Limb (tissue), 2 donors: ENCODE results near the gene COQ9.

ENCODE experiments used
- DNase-seq, 2 donors: peaks; one replicate each; pipeline ENCODE4 v3.0.0-alpha.2; 2016; ENCODE audit errors: extremely low spot score in 2 of 2

Gene COQ9

GRCh38 chr16:57471852-57472664 is 24.8 kb downstream of the COQ9 start:
- DNase-seq, result no peak

- no peak for DNase-seq
Measured at GRCh38 chr16:57472665-57473060, 25.4 kb downstream of the COQ9 start.

DNA sequence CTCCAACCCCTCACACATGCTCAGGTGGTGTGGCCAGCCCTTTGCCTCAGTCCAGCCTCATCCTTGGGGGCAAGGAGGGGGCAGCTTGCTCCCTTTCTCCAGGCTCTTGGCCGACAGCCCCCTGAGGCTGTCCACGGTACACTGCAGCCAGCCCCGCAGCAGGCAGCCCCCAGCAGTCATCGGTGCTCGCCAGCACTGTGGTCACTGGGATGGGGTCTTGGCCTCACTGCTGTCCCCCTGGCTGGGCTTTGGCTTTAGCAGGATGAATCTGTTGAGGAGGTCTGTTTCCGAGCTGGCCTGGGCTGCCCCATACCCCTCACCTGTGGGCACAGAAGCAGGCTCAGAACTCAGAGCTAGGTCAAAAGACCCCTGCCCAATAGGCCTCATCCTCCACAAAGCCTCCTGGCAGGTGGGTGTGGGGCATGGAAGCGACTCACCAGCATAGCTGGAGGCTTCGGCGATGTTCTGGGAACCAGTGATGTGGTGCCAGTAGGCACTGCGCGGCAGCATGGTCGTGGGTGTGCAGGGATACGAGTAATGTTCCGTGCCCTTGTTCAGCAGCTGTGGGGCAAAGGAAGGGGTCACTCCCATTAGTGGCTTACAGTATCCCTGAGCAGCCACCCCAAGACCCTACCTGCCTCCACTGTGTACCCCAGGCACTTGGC is 26.0 kb downstream of the COQ9 start:
- no peak for DNase-seq

DNA sequence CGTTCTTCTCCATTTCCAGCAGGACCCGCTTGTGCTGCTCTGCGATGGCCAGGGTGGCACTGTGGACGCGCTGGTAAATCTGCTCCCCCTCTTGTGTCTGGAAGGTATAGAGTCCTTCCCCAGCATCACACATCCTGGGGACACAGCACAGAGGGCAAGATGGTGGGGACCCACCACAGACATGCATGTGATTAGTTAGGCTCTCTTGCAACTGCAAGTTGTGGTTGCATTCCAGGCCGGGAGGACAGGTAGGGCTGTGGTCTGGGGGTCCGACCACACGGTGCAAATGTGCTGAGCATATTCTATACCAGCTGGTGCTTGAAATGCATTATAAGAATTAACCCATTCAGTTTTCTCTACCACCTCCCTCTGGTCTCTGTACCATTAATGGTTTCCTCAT is 26.6 kb downstream of the COQ9 start:
- DNase-seq, result no peak

GRCh38 chr16:57474671-57475661 is 27.7 kb downstream of the COQ9 start:
- DNase-seq, result no peak

DNA sequence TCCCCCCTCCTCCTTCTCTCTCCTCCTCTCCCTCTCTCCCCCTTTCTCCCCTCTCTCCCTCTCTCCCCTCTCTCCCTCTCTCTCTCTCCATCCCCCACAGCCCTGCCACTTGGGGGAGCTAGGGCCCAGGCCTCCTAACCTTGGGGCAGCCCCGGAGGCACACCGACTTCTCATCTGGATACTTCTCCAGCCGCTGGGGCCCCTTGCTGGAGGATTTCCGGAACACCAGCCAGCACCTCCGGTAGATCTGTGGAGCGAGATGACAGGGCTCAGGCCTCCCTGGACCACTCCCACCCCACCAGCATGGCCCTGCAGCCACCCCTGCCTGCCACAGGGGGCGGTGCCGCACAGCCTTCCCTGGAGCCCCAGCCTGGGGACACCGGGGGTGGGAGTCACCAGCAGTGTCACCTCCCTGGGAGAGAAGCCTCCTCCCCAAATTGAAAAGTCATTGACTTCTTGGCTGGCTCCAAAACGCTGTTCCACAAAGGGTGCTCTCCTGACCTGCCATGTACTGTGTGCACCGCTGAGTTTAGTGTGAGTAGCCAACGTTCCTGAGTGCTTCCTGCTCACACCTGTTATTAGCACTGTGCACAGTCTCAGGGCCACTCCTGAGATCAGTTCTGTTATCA is 28.5 kb downstream of the COQ9 start:
- peak in 1 of 2 donors; percentile 60 for DNase-seq

DNA sequence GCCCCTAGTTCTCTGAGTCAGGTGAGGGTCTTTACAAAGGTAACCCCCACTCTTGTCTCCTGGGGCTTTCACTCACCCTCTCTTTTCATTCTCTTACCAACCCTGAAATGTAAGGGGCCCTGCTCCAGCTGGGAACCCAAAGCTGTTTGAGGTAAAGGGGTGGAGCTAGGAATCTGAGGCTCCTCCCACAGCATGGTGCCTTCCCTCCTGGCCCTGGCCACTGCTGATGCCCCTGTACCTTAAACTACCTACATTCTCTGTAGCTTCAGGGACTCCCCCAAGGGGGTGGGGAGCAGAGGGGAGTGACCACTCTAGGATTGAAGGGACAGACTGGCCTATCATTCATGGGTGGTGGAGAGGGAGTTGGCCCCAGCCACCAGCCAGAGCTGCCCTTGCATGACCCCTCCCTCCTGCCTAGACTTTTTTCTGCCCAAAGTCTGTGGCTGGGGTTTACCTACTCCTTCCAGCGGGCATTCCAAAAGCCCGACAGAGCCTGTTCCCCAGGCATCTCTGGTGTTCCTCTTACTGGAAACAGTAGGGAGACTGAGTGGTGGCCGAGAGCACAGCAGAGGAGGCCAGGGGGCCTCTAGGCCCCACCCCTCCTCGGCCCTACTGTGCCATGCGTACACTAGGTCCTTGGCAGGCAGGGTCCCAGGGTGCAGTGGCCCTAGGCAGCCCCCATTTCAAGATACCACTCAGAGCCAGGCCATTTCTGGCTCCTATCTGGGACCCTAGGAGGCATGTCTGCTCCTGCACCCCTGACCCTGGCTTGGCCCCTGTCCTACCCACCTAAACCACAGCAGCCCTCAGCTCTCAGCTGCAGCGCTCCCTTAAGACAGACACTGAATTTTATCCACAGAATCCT is 29.5 kb downstream of the COQ9 start:
- no peak for DNase-seq

DNA sequence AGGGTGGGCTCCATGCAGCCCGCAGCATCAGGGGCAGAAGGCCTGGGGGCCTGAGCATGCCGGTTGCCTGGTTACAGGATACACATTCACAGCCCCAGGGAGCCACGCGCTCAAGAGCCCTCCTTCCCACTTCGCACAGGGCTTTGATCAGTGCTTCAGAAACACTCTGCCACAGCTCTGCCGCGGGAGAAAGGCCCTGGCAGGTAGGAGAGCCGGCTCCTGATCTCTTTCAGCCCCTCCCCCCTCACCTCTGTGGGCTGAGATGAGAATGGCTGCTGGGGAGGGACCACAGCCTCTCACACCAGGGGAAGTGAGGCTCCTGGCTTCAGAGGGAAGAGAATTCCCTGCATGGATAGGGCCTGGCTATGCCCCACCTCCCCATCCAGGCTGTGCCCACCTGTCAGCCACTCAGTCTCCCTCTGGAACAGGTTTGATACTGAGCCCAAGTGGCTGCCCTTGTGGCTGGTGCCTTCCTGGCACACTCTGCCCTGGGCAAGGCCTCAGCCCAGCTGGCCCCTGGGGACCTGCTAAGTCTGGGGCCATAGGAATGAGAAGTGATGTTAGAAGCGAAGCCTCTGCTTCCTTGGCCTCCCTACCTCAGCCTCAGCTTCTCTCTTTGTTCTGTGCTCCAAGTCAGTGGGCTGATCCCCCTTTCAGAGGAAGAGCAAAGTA is 30.4 kb downstream of the COQ9 start:
- no peak for DNase-seq

DNA sequence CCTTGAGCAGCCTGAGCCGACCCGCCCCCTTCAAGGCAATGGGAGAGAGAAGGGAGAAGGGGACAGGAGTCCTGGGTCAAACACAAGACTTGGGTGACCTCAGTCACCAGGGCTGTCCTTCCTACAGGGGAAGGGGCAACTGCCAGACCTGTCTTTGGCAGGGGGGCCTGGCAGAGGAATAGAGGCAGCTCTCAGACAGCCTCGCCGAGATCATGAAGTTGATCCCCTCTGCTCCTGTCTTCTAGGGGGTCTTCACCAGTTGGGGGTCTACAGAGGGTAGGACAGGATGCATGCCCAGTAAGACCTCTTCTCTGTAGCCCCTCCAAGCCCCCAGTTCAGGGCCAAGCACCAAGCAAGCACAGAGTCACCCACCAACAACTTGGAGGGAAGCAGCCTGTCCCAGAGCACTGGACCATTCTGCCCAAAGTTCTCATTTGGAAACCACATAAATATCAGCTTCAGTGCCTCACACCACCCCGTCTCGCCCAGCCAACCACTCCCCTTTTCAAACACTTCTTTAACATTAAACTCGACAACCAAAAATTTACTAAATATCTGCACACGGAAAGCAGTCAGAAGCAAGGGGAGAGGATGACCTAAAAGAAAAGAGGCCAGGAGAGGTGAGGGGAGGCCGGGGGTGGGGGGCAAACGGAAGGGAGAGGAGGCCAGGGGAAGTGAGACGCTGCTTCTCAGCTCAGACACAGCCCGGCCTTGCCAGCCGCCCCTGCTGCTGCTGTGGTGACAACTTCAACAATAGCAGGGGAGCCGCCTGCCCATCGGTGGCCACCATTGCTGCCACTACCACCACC is 31.3 kb downstream of the COQ9 start:
- DNase-seq, result no peak

- peak; percentile 58 to 76 for DNase-seq
Measured at GRCh38 chr16:57479205-57479975, 32.1 kb downstream of the COQ9 start.

DNA sequence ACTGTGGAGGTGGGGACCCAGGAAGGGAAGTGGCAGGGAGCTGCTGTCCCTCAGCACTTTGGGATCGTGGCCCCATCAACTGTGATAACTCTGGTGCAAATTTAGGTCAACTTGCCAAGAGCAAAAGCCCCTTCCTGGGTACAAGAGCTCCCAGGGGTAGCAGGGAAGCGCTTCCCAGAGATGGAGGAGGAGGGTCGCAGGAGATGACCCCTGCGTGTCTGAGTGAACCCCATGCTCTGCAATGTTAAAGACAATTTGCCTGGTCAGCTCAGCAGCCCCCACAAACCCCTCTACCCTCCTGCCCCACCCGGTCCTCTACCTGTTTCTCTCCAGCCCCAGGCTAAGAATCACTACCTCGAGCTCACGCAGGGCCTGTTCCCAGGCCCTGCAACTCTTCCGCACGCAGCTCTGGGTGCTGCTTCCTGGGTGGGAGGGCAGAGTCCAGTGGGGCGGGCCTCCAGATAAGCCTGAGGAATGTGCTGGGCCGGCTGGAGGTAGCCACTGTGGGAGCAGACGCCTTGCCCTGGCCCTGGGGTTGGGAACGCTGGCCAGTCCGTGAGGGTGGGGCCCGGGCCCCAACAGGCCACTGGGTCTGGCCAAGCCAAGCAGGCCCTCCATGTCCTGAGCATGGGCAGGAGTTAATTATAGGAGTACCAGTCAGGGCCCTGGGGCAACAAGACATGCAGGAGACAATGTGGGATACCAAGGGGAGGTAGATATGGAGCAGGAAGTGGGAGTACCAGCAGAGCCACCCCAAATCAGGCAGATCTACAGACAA is 32.9 kb downstream of the COQ9 start:
- no peak for DNase-seq

GRCh38 chr16:57480754-57481230 is 33.5 kb downstream of the COQ9 start:
- no peak for DNase-seq

- DNase-seq, result no peak
Measured at GRCh38 chr16:57481421-57481820, 34.1 kb downstream of the COQ9 start.

DNA sequence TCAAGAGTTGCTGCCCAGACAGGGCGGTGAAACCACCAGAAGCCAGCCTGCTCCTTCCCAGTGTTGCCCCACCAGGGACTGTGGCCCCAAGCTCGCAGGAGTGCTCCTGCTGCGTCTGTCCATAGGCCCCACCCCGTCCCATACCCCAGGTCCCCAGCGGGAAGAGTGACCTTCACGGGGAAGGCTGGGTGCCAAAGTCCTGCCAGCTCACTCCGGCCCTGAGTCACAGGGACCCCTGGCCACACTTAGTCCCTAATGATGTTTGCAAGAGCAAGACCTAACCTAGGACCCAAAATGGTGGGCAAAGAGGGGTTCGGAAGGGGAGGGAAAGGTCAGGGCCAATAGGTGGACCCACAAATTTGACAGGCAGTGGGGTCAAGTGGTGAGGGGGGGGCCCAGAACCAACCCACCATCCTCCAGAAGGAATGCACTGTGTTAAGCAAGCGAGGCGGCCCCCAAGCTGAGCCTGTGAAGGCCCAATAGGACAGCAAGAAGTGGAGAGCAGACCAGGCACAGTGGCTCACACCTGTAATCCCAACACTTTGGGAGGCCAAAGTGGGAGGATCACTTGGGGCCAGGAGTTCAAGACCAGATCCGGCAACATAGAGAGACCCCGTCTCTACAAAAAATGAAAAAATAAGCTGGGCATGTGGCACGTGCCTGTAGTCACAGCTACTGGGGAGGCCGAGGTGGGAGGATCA is 35.7 kb downstream of the COQ9 start:
- no peak for DNase-seq

GRCh38 chr16:57483725-57484514 is 36.6 kb downstream of the COQ9 start:
- no peak for DNase-seq

GRCh38 chr16:57484515-57485005 is 37.3 kb downstream of the COQ9 start:
- DNase-seq, result no peak
